HL-60 (cell line): Measurements from ENCODE around the gene ASCL1.

ENCODE experiments used
- DNase-seq, 2 experiments: peaks; one replicate each; pipeline ENCODE4 v3.0.0-alpha.2; 2010 to 2020; ENCODE audit warnings: low read depth in 1 of 2, low spot score in 1 of 2
- H3K27ac ChIP-seq: fragments of 250-450 bp; sonication (Bioruptor Pico); replicated peaks from 2 replicates; pipeline ENCODE4 v1.5.1; 2020; ENCODE audit warnings: mild to moderate bottlenecking, moderate library complexity
- H3K27me3 ChIP-seq: fragments of 250-450 bp; sonication (Bioruptor Pico); 2 replicates; pipeline ENCODE4 v1.5.1; 2021; ENCODE audit warnings: mild to moderate bottlenecking, moderate library complexity; ENCODE audit not compliant: insufficient read depth, poor library complexity, severe bottlenecking
- H3K4me3 ChIP-seq: replicated peaks from 2 replicates; pipeline ENCODE4 v1.5.1; 2011; ENCODE audit warnings: mild to moderate bottlenecking, control low read depth, low read length; ENCODE audit not compliant: insufficient read depth
- GABPA ChIP-seq: IDR thresholded peaks from 2 replicates; pipeline ENCODE4 v1.6.1; 2012; ENCODE audit warnings: low read depth
- POLR2AphosphoS5 ChIP-seq: IDR thresholded peaks from 2 replicates; pipeline ENCODE4 v1.6.1; 2012; ENCODE audit warnings: low read depth
- SPI1 ChIP-seq: IDR thresholded peaks from 2 replicates; pipeline ENCODE4 v1.6.1; 2012; ENCODE audit warnings: low read depth, mild to moderate bottlenecking, borderline replicate concordance
- TF ChIP-seq, protein P1 (sequence below): IDR thresholded peaks from 2 replicates; pipeline ENCODE4 v1.6.1; 2012; ENCODE audit warnings: low read depth; ENCODE audit not compliant: insufficient replicate concordance
- TF ChIP-seq, protein P2 (sequence below): IDR thresholded peaks from one replicate; pipeline ENCODE4 v1.5.1; 2011; ENCODE audit warnings: low read length, control low read depth, inconsistent platforms; ENCODE audit not compliant: insufficient read depth

ASCL1 gene

DNA sequence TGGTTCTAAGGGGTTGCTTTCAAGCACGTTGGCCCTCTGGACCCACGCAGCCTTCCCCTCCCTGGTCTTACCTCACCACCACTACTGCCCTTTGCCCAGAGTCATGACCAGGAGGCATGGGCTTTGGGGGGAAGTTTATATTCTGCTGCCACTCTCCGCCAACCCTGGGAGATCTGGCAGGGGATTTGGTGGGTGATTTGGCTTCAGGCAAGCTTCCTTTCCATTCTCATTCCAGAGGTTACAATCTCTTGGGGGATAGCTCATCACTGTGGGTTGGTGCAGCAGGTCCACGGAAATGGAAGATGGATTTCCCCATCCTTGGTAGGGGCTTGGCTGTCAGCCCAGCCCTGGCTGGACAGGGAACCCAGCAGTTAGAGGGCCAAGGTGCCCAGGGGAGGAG is 46.7 kb upstream of the ASCL1 start:
- no peak for TF ChIP-seq SPI1
- TF ChIP-seq POLR2AphosphoS5: no peak
- TF ChIP-seq, protein P1, sequence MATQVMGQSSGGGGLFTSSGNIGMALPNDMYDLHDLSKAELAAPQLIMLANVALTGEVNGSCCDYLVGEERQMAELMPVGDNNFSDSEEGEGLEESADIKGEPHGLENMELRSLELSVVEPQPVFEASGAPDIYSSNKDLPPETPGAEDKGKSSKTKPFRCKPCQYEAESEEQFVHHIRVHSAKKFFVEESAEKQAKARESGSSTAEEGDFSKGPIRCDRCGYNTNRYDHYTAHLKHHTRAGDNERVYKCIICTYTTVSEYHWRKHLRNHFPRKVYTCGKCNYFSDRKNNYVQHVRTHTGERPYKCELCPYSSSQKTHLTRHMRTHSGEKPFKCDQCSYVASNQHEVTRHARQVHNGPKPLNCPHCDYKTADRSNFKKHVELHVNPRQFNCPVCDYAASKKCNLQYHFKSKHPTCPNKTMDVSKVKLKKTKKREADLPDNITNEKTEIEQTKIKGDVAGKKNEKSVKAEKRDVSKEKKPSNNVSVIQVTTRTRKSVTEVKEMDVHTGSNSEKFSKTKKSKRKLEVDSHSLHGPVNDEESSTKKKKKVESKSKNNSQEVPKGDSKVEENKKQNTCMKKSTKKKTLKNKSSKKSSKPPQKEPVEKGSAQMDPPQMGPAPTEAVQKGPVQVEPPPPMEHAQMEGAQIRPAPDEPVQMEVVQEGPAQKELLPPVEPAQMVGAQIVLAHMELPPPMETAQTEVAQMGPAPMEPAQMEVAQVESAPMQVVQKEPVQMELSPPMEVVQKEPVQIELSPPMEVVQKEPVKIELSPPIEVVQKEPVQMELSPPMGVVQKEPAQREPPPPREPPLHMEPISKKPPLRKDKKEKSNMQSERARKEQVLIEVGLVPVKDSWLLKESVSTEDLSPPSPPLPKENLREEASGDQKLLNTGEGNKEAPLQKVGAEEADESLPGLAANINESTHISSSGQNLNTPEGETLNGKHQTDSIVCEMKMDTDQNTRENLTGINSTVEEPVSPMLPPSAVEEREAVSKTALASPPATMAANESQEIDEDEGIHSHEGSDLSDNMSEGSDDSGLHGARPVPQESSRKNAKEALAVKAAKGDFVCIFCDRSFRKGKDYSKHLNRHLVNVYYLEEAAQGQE: no peak
- no peak overlapping the region for H3K27ac ChIP-seq
- no peak overlapping the region for H3K4me3 ChIP-seq
- no peak for DNase-seq
- H3K27me3 ChIP-seq: no peaks in the 10 kb centered on the region

DNA sequence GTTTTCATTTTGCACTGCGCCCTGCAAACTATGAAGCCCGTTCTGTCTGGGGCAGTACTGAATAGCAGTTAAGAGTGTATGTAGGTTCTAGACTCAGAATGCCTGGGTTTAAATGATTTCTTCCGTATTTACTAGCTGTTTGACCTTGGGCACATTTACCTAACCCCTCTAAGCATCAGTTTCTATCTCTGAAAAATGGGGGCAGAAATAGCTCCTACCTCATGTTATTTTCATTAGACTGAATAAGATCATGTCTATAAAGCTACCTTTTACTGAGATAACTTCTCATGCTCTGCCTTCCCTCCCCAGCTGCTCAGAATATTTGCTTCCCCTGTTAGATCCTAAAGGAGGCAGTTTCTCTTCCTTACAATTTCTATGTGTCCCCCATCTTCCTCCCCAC is 46.2 kb upstream of the ASCL1 start:
- TF ChIP-seq SPI1: no peak
- TF ChIP-seq, protein P2, sequence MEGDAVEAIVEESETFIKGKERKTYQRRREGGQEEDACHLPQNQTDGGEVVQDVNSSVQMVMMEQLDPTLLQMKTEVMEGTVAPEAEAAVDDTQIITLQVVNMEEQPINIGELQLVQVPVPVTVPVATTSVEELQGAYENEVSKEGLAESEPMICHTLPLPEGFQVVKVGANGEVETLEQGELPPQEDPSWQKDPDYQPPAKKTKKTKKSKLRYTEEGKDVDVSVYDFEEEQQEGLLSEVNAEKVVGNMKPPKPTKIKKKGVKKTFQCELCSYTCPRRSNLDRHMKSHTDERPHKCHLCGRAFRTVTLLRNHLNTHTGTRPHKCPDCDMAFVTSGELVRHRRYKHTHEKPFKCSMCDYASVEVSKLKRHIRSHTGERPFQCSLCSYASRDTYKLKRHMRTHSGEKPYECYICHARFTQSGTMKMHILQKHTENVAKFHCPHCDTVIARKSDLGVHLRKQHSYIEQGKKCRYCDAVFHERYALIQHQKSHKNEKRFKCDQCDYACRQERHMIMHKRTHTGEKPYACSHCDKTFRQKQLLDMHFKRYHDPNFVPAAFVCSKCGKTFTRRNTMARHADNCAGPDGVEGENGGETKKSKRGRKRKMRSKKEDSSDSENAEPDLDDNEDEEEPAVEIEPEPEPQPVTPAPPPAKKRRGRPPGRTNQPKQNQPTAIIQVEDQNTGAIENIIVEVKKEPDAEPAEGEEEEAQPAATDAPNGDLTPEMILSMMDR: no peak
- TF ChIP-seq GABPA: no peak
- TF ChIP-seq POLR2AphosphoS5: no peak
- TF ChIP-seq, protein P1: no peak
- H3K4me3 ChIP-seq: no peak overlapping the region
- H3K27me3 ChIP-seq: no peaks in the 10 kb centered on the region
- DNase-seq: no peak
- no peak overlapping the region for H3K27ac ChIP-seq

DNA sequence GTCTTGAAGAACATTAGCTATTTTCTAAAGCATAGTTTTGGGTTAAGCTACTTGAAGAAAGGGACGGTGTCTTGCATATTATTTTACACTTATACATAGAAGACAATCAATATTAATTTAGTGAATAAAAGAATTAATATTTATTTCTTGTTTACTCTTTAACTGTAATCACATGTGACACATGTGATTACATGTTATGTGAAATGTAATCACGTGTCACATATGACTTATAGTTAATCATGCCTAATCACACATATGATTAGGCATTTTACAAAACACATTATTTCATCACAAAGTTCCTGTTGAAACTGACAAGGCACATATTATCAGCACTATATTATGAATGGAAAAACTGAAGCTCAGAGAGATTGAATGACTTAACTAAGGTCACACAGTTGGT is 45.2 kb upstream of the ASCL1 start:
- Histone ChIP-seq H3K4me3 (no peak overlapping the region), H3K27ac (no peak overlapping the region), H3K27me3 (no peaks in the 10 kb centered on the region)
- TF ChIP-seq GABPA (no peak), POLR2AphosphoS5 (no peak), SPI1 (no peak)
- TF ChIP-seq, protein P2: no peak
- TF ChIP-seq, protein P1: no peak
- DNase-seq: no peak
